Measurements from ENCODE around the gene RSPH1.

Gene RSPH1

DNA sequence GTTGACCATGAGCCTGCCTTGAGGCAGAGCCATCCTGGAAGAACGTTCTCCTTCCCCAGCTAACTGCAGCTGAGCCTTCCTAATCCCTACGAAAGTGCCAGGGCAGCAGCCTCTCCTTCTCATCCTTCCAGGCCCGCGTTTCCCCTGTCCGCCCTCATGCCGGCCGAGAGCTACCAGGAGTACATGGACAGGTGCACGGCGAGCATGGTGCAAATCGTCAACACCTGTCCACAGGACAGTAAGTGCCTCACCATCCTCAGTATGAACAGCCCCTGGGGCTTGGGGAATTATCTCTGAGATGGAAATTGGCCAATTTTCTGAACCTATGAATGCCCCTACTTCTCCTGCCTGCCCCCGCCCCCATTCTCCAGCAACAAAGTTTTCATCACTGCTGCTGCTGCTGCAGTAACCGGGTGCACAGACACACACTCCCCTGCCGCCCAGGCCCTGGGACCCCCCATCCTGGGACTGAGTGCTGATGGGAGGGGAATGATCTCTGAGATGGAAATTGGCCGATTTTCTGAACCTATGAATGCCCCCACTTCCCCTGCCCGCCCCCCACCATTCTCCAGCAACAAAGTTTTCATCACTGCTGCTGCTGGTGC is 52.7 kb downstream of the RSPH1 start:
- DNase-seq, result no peak

GRCh38 chr21:42441963-42442362 is 54.1 kb downstream of the RSPH1 start:
- DNase-seq, result no peak

DNA sequence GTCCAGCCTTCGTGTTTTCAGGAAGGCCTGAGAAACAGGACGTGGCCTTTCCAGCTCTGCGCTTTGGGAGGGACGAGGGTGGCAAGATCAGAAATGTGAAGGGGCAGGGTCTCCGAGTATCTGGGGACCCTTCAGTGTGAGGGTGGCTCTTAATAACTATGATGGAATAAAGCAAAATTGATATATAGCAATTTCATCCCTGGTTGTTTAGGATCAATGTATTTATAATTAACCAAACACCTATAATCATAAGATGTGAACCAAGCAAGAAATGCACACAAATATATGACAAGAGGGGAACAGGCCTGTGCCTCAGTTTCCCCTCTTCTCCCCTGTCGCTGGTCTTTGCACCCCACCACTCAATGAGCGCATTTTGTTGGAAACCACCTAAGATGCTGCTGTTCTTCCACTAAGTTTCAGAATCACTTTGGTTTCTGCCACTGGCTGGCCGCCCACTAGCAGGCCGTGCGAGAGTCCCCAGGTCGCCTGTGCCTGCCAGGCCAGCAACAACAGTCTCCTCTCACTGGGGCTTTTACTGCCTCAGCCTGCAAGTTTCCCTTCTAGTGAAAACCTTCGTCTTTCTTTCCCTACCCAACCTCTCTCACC is 55.7 kb downstream of the RSPH1 start:
- no peak for DNase-seq

DNA sequence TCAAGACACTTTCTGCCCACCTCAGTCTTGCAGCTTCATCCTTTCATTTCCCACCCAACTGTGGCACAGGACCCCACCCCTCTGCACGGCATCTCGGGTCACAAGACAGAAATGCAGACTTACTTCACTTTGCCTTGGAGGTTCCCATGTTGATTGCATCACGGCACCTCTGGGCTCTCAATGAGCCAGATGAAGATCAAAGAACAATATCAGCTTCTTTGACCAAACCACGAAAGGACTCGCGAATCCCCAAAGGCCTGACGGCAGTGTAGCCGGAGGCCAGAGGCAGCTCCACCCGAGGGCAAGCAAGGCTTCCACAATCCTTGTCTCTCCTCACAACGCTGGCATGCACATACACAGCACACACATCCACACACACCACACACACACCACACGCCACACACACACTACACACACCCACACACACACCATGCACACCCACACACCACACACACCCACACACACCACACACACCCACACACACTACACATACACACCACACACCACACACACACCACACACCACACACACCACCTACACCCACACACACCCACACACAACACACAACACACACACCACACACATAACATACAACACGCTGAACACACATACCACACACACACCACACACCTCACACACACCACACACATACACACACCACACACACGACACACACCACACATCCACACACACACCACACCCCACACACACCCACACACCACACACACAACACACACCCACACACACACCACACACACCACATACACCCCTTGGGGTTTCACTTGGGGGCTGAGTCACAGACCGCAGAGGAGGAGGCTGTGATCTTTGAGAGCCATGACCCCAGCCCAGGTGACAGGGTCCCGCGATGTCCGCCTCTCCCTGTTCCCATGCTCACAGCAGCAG is 56.5 kb downstream of the RSPH1 start:
- DNase-seq, result peak; percentile 15

DNA sequence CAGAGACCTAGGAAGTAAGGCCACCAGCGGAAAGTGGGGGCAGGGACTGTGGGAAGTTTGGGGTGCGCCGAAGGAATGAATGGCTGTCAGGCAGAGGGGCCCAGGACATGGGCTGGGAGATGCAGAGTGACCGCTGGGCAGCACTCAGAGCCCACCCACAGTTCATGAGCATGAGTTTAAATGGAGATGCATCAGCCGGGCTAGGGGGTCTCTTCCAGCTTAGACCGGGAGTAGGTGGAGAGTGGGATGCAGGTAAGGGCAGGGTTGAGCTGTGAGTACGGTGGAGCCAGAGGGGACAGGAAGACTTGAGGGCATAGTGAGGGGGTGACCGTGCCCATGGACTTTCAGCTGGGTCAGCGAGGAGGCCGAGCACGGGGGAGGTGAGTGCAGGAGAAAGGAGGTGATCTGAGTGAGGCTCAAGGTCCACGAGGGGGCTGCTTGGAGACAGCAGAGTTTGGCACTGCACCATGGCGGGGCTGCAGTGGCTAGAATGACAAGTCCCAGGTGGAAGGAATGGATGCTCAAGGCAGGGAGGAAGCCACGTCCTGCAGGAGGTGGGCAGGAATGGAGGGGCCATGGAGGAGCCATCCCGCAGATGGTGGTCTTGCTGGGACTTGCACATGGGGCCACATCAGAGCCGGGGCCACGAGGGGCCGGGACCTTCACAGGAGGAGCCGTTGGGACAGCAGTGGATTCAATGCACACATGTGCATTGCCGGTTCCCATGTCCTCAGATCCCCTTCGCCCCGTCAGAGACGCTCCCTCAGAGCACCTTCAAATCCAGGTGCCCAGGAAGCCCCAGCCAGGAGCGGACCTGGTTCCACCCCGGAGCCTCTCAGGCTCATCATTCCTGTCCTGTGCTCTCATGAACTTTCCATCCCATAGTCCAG is 57.5 kb downstream of the RSPH1 start:
- no peak for DNase-seq

GRCh38 chr21:42437786-42438185 is 58.2 kb downstream of the RSPH1 start:
- no peak for DNase-seq

DNA sequence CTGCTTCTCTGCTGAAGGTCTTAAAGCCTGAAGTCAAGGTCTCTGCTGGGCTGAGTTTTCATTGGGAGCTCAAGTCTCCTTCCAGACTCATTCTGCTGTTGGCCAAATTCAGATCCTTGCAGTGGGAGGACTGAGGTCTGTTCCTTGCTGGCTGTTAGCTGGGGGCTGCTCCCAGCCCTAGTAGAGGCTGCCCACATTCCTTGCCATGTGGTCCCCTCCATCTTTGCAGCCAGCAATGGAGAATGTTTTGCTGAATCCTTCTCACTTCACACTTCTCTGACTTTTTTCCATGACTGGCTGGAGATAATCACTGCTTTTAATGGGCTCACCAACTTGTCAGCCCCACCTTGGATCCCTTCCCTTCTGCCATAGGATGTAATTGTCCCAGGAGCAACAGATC is 59.1 kb downstream of the RSPH1 start:
- no peak for DNase-seq

DNA sequence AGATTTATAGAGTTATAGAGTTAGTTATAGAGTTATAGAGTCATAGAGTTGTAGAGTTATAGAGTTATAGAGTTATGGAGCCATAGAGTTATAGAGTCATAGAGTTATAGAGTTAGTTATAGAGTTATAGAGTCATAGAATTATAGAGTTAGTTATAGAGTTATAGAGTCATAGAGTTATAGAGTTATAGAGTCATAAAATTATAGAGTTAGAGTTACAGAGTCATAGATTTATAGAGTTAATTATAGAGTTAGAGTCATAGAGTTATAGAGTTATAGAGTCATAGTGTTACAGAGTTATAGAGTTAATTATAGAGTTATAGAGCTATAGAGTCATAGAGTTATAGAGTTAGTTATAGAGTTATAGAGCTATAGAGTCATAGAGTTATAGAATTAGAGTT is 60.2 kb downstream of the RSPH1 start:
- DNase-seq, result no peak

DNA sequence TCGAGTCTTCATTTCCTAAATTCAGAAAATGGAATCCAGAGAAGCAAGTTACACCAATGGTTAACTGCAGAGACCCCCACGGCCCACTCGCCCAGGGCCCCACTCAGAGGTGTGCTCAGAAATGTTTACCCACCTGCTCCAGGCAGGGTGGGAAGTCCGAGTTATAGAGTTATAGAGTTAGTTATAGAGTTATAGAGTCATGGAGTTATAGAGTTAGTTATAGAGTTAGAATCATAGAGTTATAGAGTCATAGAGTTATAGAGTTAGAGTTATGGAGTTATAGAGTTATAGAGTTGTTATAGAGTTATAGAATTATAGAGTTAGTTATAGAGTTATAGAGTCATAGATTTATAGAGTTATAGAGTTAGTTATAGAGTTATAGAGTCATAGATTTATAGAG is 60.6 kb downstream of the RSPH1 start:
- DNase-seq, result no peak

GRCh38 chr21:42434884-42435283 is 61.1 kb downstream of the RSPH1 start:
- DNase-seq, result no peak

DNA sequence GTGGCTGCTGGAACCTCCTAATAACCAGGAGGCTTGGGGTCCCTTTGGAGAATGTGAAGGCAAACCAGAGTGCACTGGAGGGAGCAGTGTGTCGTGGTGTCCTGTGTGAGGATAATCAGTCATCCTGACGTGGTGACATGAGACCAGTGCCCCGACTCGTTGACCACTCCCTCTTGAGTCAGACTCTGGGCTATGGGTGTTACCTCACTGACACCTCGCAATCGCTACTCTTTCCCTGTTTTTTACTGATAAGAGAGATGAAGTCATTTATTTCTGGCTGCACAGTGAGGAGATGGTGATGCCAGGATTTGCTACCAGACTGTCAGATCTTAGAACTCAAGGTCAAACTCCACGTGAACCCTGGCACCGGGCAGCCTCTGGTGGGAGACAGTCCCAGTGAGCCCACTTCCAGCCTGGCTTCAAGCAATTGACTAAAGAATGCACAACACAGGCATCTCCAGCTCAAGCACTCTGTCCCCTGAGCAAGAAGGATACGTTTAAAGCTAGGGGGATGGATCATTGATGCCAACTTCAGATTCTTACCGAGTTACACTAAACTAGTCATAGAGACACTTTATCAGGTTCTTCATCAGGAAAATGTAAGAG is 62.0 kb downstream of the RSPH1 start:
- no peak for DNase-seq

GRCh38 chr21:42432695-42433094 is 63.3 kb downstream of the RSPH1 start:
- DNase-seq, result no peak

GRCh38 chr21:42431196-42431595 is 64.8 kb downstream of the RSPH1 start:
- no peak for DNase-seq

DNA sequence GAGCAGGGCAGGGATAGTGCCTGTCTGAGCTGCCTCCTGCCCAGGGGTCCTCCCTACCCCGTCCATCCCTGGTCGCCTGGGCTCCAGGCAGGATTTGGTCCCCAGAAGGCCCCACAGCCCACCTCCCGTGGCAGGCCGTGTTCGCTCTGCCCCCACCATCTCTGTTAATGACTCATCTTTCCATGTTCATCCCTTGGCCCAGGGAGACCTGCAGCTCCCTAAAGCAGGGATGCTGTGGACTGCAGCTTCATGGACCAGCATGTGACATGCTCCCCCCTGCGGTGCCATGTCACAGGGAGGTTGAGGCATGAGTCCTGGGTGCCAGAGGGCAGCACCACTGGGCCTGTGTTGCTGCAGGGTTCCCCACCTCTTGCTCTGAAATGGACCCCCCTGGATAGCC is 65.5 kb downstream of the RSPH1 start:
- DNase-seq, result no peak

DNA sequence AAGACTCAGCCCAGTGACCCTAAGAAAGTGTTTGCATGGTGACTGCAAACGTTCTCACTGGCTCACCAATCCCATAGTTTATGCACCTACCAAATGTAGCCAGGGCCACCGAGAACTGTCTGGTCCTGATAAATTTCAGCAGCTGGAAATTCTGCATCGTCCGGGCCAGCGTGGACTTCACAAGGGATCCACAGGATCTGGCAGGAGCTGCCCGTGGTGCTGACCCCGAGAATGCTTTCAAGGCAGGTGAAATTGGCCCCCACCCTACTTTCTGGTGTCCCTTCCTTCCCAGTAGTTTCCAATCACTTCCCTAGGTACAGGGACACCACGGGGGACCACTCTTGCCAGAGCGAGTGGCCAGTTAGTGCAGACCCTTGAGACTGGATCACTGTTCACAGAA is 66.2 kb downstream of the RSPH1 start:
- DNase-seq, result no peak

- DNase-seq, result no peak
These were observed 67.0 kb downstream of the RSPH1 start for GRCh38 chr21:42429021-42429420.

DNA sequence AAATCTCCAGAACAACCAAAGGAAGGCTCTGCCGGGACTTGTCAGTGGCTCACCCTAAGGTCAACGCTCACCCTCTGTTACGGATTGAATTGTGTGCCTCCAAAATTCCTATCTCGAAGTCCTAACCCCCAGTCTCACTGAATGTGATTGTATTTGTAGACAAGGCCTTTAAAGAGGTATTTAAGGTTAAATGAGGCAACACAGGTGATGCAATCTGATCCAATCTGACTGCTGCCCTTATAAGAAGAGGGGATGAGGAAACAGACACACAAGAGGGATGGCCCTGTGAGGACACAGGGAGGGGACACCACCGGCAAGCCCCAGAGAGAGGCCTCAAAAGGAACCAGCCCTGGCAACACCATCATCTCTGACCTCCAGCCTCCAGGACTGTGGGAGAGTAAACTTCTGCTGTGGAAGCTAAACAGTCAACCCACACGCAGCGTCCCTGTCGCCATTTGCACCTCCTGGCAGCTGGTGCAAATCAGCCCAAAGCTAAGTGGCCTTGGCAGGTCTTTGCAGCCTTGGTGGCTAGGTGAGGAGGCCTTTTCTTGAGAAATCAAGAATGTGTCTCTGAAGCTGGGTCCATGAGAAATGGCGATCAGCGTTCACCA is 68.1 kb downstream of the RSPH1 start:
- no peak for DNase-seq

DNA sequence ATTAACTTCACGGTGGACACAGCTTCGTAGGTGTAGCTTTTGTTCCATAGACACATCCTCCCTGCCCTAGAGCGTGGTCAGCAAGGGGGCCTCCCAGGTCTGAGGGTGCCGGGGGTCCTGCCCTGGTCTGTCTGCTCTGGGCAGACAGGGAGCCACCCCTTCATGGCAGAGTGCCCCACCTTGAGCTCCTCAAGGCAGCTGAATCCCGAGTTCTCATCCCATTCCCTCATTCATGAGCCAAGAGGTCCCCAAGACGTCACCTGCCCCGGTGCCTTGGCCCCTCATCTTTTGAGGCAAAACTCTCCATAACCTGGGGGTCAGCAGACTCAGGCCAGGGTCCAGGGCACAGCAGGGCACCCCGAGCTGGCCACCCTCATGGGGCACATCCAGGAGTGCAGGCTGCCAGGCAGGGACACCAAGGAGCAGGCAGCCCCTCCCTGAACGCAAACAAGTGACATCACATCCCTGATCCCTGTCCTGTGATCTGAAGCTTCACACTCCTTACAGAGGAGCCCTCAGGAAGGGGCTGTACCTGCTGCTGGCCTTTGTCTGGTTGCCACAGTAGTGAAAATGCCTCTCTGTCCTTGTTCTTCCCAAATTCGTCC is 69.0 kb downstream of the RSPH1 start:
- no peak for DNase-seq

GRCh38 chr21:42426424-42426823 is 69.6 kb downstream of the RSPH1 start:
- no peak for DNase-seq

GRCh38 chr21:42425591-42425990 is 70.4 kb downstream of the RSPH1 start:
- DNase-seq, result no peak

DNA sequence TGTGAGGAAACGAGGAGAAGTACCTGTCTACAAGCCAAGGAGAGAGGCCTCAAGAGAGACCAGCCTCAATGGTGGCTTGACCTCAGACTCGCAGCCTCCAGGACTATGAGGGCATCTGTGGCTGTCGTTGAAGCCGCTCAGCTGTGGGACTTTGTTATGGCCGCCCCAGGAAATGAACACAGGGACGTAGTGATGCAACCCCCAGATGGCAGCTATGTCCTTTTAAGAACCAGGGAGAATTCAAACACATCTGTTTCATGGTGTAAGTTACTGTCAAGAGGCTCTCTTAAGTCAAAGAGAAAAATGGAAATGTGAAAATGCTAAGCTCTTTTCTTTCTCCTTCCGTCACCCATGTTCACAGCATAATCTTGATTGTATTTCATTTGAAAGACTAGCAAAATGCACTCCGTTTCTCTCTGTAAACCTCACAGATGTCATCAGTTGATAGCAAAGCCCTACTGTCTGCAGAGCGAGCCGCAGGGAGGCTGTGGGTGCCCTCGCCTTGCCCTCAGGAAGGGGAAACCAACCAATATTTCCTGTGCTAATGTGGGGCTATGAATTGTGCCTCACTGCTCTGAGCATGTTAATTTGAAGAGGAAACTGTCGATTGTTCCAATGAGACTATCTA is 71.0 kb downstream of the RSPH1 start:
- DNase-seq, result peak; percentile 71

Data from CD4-positive, alpha-beta T cell treated with Interferon gamma for 1 hour (primary cell).